H9 (cell line): ENCODE measurements around the gene KRT74. TPM values are rescaled to one million over a fixed set of nuclear protein-coding genes. Genes with fewer than 3 reads are reported as not detected.

ENCODE experiments used
- DNase-seq: peaks from one replicate; pipeline ENCODE4 v3.0.0-alpha.2; 2017
- H2AFZ ChIP-seq: one replicate; pipeline ENCODE4 v1.6.1; 2013; ENCODE audit warnings: mild to moderate bottlenecking, low read length, control low read depth, moderate library complexity
- H2AK5ac ChIP-seq: 2 replicates; pipeline ENCODE4 v1.6.1; 2013; ENCODE audit warnings: low read length, control low read depth, mixed read lengths; ENCODE audit not compliant: insufficient read length
- H2BK120ac ChIP-seq: one replicate; pipeline ENCODE4 v1.6.1; 2013; ENCODE audit warnings: low read depth, mild to moderate bottlenecking, low read length, control low read depth, inconsistent platforms; ENCODE audit not compliant: poor library complexity, severe bottlenecking
- H2BK12ac ChIP-seq: 2 replicates; pipeline ENCODE4 v1.6.1; 2013; ENCODE audit warnings: low read length, control low read depth, mixed read lengths, low read depth; ENCODE audit not compliant: insufficient read length
- H2BK15ac ChIP-seq: 2 replicates; pipeline ENCODE4 v1.6.1; 2013; ENCODE audit warnings: low read depth, low read length, control low read depth
- H2BK20ac ChIP-seq: one replicate; pipeline ENCODE4 v1.6.1; 2013; ENCODE audit warnings: low read depth, mild to moderate bottlenecking, low read length, control low read depth, inconsistent platforms; ENCODE audit not compliant: poor library complexity, severe bottlenecking
- H2BK5ac ChIP-seq: 2 replicates; pipeline ENCODE4 v1.6.1; 2013; ENCODE audit warnings: low read length, control low read depth, mixed read lengths; ENCODE audit not compliant: insufficient read length
- H3K14ac ChIP-seq: 2 replicates; pipeline ENCODE4 v1.6.1; 2013; ENCODE audit warnings: low read length, control low read depth; ENCODE audit not compliant: insufficient read depth
- H3K18ac ChIP-seq: 2 replicates; pipeline ENCODE4 v1.6.1; 2013; ENCODE audit warnings: low read depth, mild to moderate bottlenecking, mixed read lengths, low read length, control low read depth; ENCODE audit not compliant: insufficient read length
- H3K23ac ChIP-seq: 2 replicates; pipeline ENCODE4 v1.6.1; 2013; ENCODE audit warnings: low read length, control low read depth, mixed read lengths, low read depth; ENCODE audit not compliant: insufficient read length
- H3K23me2 ChIP-seq: 2 replicates; pipeline ENCODE4 v1.6.1; 2013; ENCODE audit warnings: low read depth, mild to moderate bottlenecking, mixed read lengths, low read length, control low read depth; ENCODE audit not compliant: insufficient read length, poor library complexity, severe bottlenecking
- H3K27ac ChIP-seq: 2 replicates; pipeline ENCODE4 v1.5.1; 2013; ENCODE audit warnings: low read length, control low read depth, mixed read lengths, low read depth; ENCODE audit not compliant: insufficient read length
- H3K27me3 ChIP-seq: 2 replicates; pipeline ENCODE4 v1.6.1; 2013; ENCODE audit warnings: low read length, control low read depth, inconsistent platforms; ENCODE audit not compliant: insufficient read depth
- H3K4ac ChIP-seq: 2 replicates; pipeline ENCODE4 v1.6.1; 2013; ENCODE audit warnings: low read depth, mild to moderate bottlenecking, control low read depth, inconsistent platforms, low read length, moderate library complexity
- H3K4me1 ChIP-seq: 2 replicates; pipeline ENCODE4 v1.6.1; 2013; ENCODE audit warnings: low read length, control low read depth, inconsistent platforms; ENCODE audit not compliant: insufficient read depth
- H3K4me2 ChIP-seq: 2 replicates; pipeline ENCODE4 v1.6.1; 2013; ENCODE audit warnings: low read length, control low read depth, mixed read lengths; ENCODE audit not compliant: insufficient read length, insufficient read depth
- H3K56ac ChIP-seq: 2 replicates; pipeline ENCODE4 v1.6.1; 2013; ENCODE audit warnings: low read depth, mild to moderate bottlenecking, mixed read lengths, low read length, control low read depth; ENCODE audit not compliant: insufficient read length
- H3K79me1 ChIP-seq: 2 replicates; pipeline ENCODE4 v1.6.1; 2013; ENCODE audit warnings: low read depth, mild to moderate bottlenecking, moderate library complexity, low read length, control low read depth, inconsistent platforms; ENCODE audit not compliant: insufficient read depth, poor library complexity, severe bottlenecking
- H3K79me2 ChIP-seq: 2 replicates; pipeline ENCODE4 v1.6.1; 2013; ENCODE audit warnings: low read length, control low read depth, inconsistent platforms; ENCODE audit not compliant: insufficient read depth
- H3K9ac ChIP-seq: 2 replicates; pipeline ENCODE4 v1.6.1; 2013; ENCODE audit warnings: low read length, control low read depth, mixed read lengths; ENCODE audit not compliant: insufficient read length; ENCODE audit errors: extremely low read depth
- H3K9me3 ChIP-seq: one replicate; pipeline ENCODE4 v1.6.1; 2013; ENCODE audit warnings: low read depth, low read length, inconsistent platforms; ENCODE audit not compliant: control insufficient read depth
- H3T11ph ChIP-seq: one replicate; pipeline ENCODE4 v1.6.1; 2013; ENCODE audit warnings: mild to moderate bottlenecking, low read length, control low read depth, inconsistent platforms
- H4K20me1 ChIP-seq: one replicate; pipeline ENCODE4 v1.6.1; 2013; ENCODE audit not compliant: control insufficient read depth, insufficient read length, insufficient read depth
- H4K5ac ChIP-seq: 2 replicates; pipeline ENCODE4 v1.6.1; 2013; ENCODE audit warnings: low read depth, mild to moderate bottlenecking, mixed read lengths, low read length, control low read depth; ENCODE audit not compliant: insufficient read length
- H4K8ac ChIP-seq: replicated peaks from 2 replicates; pipeline ENCODE4 v1.6.1; 2013; ENCODE audit warnings: low read length, control low read depth, mixed read lengths, low read depth; ENCODE audit not compliant: insufficient read length
- H4K91ac ChIP-seq: 2 replicates; pipeline ENCODE4 v1.6.1; 2013; ENCODE audit warnings: low read depth, mild to moderate bottlenecking, moderate library complexity, mixed read lengths, low read length, control low read depth; ENCODE audit not compliant: insufficient read length
- H3K27ac Mint-ChIP-seq, 3 experiments: 2 replicates in 2 of 3; 3 replicates in 1 of 3; pipeline ENCODE4 v1.8.0; 2020 to 2021; ENCODE audit warnings: mixed read lengths in 3 of 3, mild to moderate bottlenecking in 1 of 3, moderate library complexity in 1 of 3
- H3K27me3 Mint-ChIP-seq: 2 replicates; pipeline ENCODE4 v1.8.0; 2021; ENCODE audit warnings: low read depth, mild to moderate bottlenecking, moderate library complexity, mixed read lengths
- H3K36me3 Mint-ChIP-seq, 3 experiments: 2 replicates in 2 of 3; 3 replicates in 1 of 3; pipeline ENCODE4 v1.8.0; 2020 to 2021; ENCODE audit warnings: low read depth in 3 of 3, mixed read lengths in 3 of 3; ENCODE audit not compliant: insufficient read depth in 1 of 3
- H3K4me1 Mint-ChIP-seq, 2 experiments: 2 replicates each; pipeline ENCODE4 v1.8.0; 2020; ENCODE audit warnings: mixed read lengths in 2 of 2
- H3K4me3 Mint-ChIP-seq, 2 experiments: 2 replicates in 1 of 2; 3 replicates in 1 of 2; pipeline ENCODE4 v1.8.0; 2020 to 2021; ENCODE audit warnings: mild to moderate bottlenecking in 2 of 2, mixed read lengths in 2 of 2, moderate library complexity in 1 of 2
- H3K9me3 Mint-ChIP-seq, 2 experiments: 2 replicates in 1 of 2; 3 replicates in 1 of 2; pipeline ENCODE4 v1.8.0; 2020; ENCODE audit warnings: mild to moderate bottlenecking in 2 of 2, mixed read lengths in 2 of 2, moderate library complexity in 1 of 2
- WGBS: extraction: QIAGEN DNeasy Blood & Tissue Kit; methylation state at CpG from one replicate; pipeline ENCODE4 v1.1.7; 2013; ENCODE audit warnings: missing lambda C conversion rate, low lambda C conversion rate, mixed read lengths; ENCODE audit not compliant: insufficient read length; ENCODE audit errors: extremely low coverage; 5-methylcytosine and 5-hydroxymethylcytosine counted together
- total RNA-seq: library from RNA; stranded (reverse); gene quantifications from 2 replicates; pipeline ENCODE4 v1.2.1, GENCODE V29; 2021
- TF ChIP-seq, protein P1 (sequence below): fragments of 200-600 bp; sonication (generic); conservative IDR thresholded peaks from 3 replicates; pipeline ENCODE4 v1.8.0; 2021; ENCODE audit warnings: antibody characterized with exemption, mild to moderate bottlenecking

Gene KRT74
- total RNA-seq, 1 experiment from 2014 or later: not detected

DNA sequence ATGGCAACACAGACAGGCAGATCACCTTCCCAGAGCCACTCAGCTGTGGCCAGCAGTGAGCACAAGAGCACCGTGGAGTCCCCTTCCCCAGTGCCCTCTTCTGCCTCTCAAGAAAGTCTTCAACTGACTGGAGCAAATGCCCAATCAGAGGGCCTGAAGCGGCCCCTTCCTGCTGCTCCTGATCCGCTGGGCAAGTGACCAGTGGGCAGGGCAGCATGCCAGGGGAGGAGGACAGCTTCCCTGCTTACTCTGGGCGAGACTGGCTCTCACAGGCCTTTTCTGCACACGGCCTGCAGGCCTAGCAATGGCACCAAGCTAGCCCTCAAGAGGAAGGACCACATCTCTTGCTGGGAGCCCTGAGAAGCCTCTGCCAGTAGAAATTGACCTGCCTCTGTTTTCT, 21.6 kb downstream of the KRT74 start:
- Histone ChIP-seq H2AK5ac (no peak overlapping the region), H3K4ac (no peak overlapping the region), H3K9me3 (no peaks in the 10 kb centered on the region), H3K14ac (no peak overlapping the region), H2BK120ac (no peak overlapping the region), H4K8ac (no peak overlapping the region), H3K18ac (no peak overlapping the region), H4K20me1 (no peaks in the 10 kb centered on the region), H4K91ac (no peak overlapping the region), H3K23me2 (no peaks in the 10 kb centered on the region), H3K23ac (no peak overlapping the region), H2BK12ac (no peak overlapping the region), H3K27ac (no peak overlapping the region), H3K56ac (no peak overlapping the region), H2AFZ (no peak overlapping the region), H2BK20ac (no peak overlapping the region), H2BK5ac (no peak overlapping the region), H3K4me1 (no peaks in the 10 kb centered on the region), H3K9ac (no peak overlapping the region), H4K5ac (no peak overlapping the region), H3T11ph (no peak overlapping the region), H3K4me2 (no peak overlapping the region), H2BK15ac (no peak overlapping the region), H3K27me3 (no peaks in the 10 kb centered on the region), H3K79me2 (no peaks in the 10 kb centered on the region), H3K79me1 (no peaks in the 10 kb centered on the region)
- WGBS: no CpG with 5 or more reads among the region's 5 CpGs
- no peak for DNase-seq
- Mint-ChIP-seq H3K36me3 (no peaks in the 10 kb centered on the region), H3K4me1 (no peaks in the 10 kb centered on the region), H3K9me3 (no peaks in the 10 kb centered on the region), H3K27me3 (peaks cover 11% of the 10 kb centered on the region), H3K27ac (no peak overlapping the region; a peak in 1 of 7 replicates), H3K4me3 (no peak overlapping the region)
- TF ChIP-seq, protein P1, sequence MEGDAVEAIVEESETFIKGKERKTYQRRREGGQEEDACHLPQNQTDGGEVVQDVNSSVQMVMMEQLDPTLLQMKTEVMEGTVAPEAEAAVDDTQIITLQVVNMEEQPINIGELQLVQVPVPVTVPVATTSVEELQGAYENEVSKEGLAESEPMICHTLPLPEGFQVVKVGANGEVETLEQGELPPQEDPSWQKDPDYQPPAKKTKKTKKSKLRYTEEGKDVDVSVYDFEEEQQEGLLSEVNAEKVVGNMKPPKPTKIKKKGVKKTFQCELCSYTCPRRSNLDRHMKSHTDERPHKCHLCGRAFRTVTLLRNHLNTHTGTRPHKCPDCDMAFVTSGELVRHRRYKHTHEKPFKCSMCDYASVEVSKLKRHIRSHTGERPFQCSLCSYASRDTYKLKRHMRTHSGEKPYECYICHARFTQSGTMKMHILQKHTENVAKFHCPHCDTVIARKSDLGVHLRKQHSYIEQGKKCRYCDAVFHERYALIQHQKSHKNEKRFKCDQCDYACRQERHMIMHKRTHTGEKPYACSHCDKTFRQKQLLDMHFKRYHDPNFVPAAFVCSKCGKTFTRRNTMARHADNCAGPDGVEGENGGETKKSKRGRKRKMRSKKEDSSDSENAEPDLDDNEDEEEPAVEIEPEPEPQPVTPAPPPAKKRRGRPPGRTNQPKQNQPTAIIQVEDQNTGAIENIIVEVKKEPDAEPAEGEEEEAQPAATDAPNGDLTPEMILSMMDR: no peak
